ENCODE data around the gene NOP14. TPM values are rescaled to one million over a fixed set of nuclear protein-coding genes. Genes with fewer than 3 reads are reported as not detected.

The NOP14 gene
- 19.2 and 27.6 TPM in 2 replicates for total RNA-seq (2014; rRNA removed; shearing (Covaris generic); ENCODE audit: low replicate concordance)

DNA sequence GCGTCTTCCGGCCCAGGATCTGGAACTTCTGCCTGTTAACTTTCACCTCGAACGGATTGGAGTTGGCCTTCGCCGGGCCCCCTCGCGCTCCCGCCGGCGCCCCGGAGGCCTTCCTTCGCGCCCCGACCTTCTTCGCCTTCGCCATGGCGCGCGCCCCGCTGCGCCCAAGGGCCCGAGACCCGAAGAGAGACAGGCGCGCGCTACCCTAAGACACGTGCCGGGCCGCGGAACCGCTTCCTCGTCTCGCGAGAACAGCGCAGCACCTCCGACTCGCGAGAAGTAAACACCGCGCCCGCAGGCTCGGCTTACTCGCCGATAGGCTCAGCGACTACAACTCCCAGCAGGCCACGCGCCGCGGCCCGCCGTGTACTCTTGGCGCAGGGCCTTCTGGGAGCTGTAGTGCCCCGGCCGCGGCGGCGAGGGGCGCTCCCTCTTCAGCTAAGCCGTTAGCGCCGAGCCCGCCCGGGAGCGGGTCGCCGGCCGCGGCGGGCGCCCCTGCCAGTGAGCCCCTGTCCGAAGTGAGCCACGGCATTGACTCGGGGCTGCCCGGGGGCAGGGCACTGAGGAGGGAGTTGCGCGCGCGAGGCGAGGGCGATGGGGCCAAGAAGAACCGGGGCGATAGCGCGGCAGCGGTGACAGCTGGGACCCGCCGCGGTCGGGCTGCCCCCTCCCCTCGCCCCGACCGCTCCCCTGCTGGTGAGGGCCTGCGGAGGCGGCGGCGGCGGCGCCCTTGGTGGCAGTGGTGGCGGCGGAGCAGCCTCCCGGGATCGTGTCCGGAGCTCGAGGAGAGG lies at the start of gene NOP14, which contains the start of gene GRK4:
TSS of gene NOP14 (minus strand) at position 232 of the 791 bp plus-strand sequence. CDS start at position 145, 87 bp downstream.
TSS of gene GRK4 (plus strand) at position 397 of the 791 bp plus-strand sequence. CDS start 500 bp downstream, outside the sequence.
- H3K36me3 ChIP-seq (ENCODE audit: insufficient read depth, low read length) = peaks cover 18% of the 10 kb centered on the region
- peak within 1 kb of the TSS; percentile 81 for H3K4me3 ChIP-seq (ENCODE audit: low read length)
- no peaks in the 10 kb centered on the region for H3K9me2 ChIP-seq (replicated peaks; ENCODE audit: insufficient read depth, low read length)
- H3K4me2 ChIP-seq (ENCODE audit: low read depth, low read length, poor library complexity, severe bottlenecking) = peak within 1 kb of the TSS; percentile 94
- DNase-seq = peak; percentile 99
- peak within 1 kb of the TSS; percentile 64 for H3K27ac ChIP-seq (ENCODE audit: low read length)
- peak within 1 kb of the TSS; percentile 92 for H3K9ac ChIP-seq (ENCODE audit: low read length)
- peak within 1 kb of the TSS; percentile 90 for H2AFZ ChIP-seq (ENCODE audit: low read length)
- peaks cover 18% of the 10 kb centered on the region for H3K4me1 ChIP-seq (ENCODE audit: low read length)
- peaks cover 41% of the 10 kb centered on the region for H3K79me2 ChIP-seq (ENCODE audit: low read length)
- no peaks in the 10 kb centered on the region for H3K27me3 ChIP-seq (ENCODE audit: low read length)
- H4K20me1 ChIP-seq (ENCODE audit: insufficient read depth, low read depth, low read length) = peaks cover 28% of the 10 kb centered on the region
- H3K9me3 ChIP-seq (ENCODE audit: low read length) = no peaks in the 10 kb centered on the region

DNA sequence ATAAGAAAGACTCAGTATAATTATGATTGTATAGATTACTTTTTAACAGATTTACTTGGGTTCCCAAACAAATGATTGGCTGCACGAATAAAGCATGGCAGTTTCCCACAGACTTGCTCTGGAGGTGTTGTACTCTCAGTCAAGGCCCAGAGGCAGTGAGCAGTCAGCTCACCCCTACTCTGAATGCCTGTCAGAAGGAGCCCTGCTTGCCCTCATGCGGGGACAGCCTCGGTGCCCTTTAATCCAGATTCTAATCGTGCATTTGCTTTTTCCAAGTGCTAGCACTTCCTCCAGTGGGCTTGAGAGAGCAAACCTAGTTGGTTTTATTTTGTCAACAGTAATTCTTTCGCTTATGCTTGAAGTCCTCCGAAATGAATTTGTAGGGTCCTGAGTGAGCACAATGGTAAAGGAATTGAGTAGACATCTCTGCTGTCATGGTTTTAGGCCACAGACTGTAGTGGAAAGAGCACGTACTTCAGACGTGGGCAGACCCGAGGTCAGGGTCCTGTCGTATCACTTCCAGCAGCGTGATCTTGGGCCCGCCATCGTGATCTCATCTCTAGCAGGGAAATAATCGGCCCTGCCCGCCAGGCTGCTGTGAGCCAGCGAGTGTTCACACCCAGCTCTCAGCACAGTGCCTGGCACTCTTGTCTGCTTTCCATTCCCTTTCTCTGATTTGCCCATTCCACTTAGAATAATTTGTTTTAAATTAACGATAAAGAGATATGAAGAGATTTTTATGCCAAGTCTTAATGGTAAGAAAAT lies 48.4 kb upstream of the NOP14 start:
- no peaks in the 10 kb centered on the region for H3K27me3 ChIP-seq (ENCODE audit: low read length)
- no peak overlapping the region for H3K4me3 ChIP-seq (ENCODE audit: low read length)
- no peaks in the 10 kb centered on the region for H3K79me2 ChIP-seq (ENCODE audit: low read length)
- no peak overlapping the region for H3K9ac ChIP-seq (ENCODE audit: low read length)
- DNase-seq = no peak
- H2AFZ ChIP-seq (ENCODE audit: low read length) = no peak overlapping the region
- H3K36me3 ChIP-seq (ENCODE audit: insufficient read depth, low read length) = no peaks in the 10 kb centered on the region
- no peak overlapping the region for H3K4me2 ChIP-seq (ENCODE audit: low read depth, low read length, poor library complexity, severe bottlenecking)
- H3K9me2 ChIP-seq (replicated peaks; ENCODE audit: insufficient read depth, low read length) = no peaks in the 10 kb centered on the region
- no peaks in the 10 kb centered on the region for H4K20me1 ChIP-seq (ENCODE audit: insufficient read depth, low read depth, low read length)
- H3K27ac ChIP-seq (ENCODE audit: low read length) = no peak overlapping the region
- H3K9me3 ChIP-seq (ENCODE audit: low read length) = no peaks in the 10 kb centered on the region
- H3K4me1 ChIP-seq (ENCODE audit: low read length) = no peaks in the 10 kb centered on the region

DNA sequence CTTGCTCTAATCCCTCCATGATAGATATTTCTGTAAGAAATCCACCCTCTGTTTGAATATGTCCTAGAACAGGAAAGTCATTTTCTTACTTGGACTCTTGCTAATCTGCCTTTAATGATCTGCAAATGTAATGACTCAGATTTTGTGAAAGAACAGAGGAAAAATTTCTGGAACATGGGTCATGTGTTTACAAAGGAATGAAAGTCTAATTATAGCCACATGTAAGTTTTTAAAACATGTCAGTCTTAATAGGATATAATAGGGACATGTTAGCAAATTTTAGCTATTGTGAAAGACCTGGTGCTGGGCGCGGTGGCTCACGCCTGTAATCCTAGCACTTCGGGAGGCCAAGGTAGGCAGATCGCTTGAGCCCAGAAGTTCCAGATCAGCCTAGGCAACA lies 47.8 kb upstream of the NOP14 start:
- no peaks in the 10 kb centered on the region for H3K36me3 ChIP-seq (ENCODE audit: insufficient read depth, low read length)
- H3K9me3 ChIP-seq (ENCODE audit: low read length) = no peaks in the 10 kb centered on the region
- DNase-seq = no peak
- H3K4me2 ChIP-seq (ENCODE audit: low read depth, low read length, poor library complexity, severe bottlenecking) = no peak overlapping the region
- H3K79me2 ChIP-seq (ENCODE audit: low read length) = no peaks in the 10 kb centered on the region
- H3K9ac ChIP-seq (ENCODE audit: low read length) = no peak overlapping the region
- no peaks in the 10 kb centered on the region for H4K20me1 ChIP-seq (ENCODE audit: insufficient read depth, low read depth, low read length)
- H3K27me3 ChIP-seq (ENCODE audit: low read length) = no peaks in the 10 kb centered on the region
- H3K9me2 ChIP-seq (replicated peaks; ENCODE audit: insufficient read depth, low read length) = no peaks in the 10 kb centered on the region
- H2AFZ ChIP-seq (ENCODE audit: low read length) = no peak overlapping the region
- no peak overlapping the region for H3K27ac ChIP-seq (ENCODE audit: low read length)
- H3K4me3 ChIP-seq (ENCODE audit: low read length) = no peak overlapping the region
- no peaks in the 10 kb centered on the region for H3K4me1 ChIP-seq (ENCODE audit: low read length)

DNA sequence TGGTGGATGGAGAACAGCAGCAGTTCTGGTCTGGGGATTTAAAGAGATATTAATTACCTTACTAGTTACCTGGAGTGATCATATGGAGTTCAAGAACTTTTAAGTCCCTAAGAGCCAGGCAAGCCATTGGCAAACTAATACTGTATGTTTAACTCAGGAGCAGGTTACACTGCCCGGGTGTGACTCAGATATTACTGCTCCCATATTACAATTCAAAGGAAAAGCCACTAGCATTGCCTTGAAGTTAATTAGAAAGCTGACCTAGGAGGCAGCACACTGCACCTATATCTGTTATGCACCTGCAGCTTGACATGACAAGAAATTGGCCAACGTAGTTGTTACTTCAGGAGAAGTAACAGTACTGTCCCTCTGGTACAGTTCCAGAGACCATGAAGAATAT lies 47.4 kb upstream of the NOP14 start:
- Histone ChIP-seq H3K36me3 (ENCODE audit: insufficient read depth, low read length) (no peaks in the 10 kb centered on the region), H3K4me2 (ENCODE audit: low read depth, low read length, poor library complexity, severe bottlenecking) (no peak overlapping the region), H3K27me3 (ENCODE audit: low read length) (no peaks in the 10 kb centered on the region), H3K9ac (ENCODE audit: low read length) (no peak overlapping the region), H3K27ac (ENCODE audit: low read length) (no peak overlapping the region), H3K9me2 (replicated peaks; ENCODE audit: insufficient read depth, low read length) (no peaks in the 10 kb centered on the region), H3K4me3 (ENCODE audit: low read length) (no peak overlapping the region), H3K9me3 (ENCODE audit: low read length) (no peaks in the 10 kb centered on the region), H3K79me2 (ENCODE audit: low read length) (no peaks in the 10 kb centered on the region), H3K4me1 (ENCODE audit: low read length) (no peaks in the 10 kb centered on the region), H4K20me1 (ENCODE audit: insufficient read depth, low read depth, low read length) (no peaks in the 10 kb centered on the region), H2AFZ (ENCODE audit: low read length) (no peak overlapping the region)
- no peak for DNase-seq

DNA sequence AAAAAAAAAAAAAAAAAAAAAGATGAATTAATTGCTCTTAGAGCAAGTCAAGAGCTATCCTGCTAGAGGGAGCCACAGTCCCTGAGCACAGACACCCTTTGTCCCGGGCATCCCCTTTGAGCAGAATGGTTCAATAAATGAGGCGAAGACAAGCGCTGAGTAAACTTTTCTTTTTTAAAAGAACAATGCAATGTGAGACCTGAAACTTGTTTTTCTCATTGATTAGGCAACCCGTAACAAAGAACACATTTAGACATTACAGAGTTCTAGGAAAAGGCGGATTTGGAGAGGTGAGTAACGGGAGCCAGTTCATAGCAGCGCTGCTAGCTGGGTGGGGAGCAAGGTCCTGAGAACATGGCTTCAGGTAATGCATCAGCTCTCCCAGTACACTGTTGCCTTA lies 46.2 kb upstream of the NOP14 start:
- Histone ChIP-seq H3K27ac (ENCODE audit: low read length) (no peak overlapping the region), H3K9me2 (replicated peaks; ENCODE audit: insufficient read depth, low read length) (no peaks in the 10 kb centered on the region), H3K36me3 (ENCODE audit: insufficient read depth, low read length) (no peaks in the 10 kb centered on the region), H3K79me2 (ENCODE audit: low read length) (no peaks in the 10 kb centered on the region), H4K20me1 (ENCODE audit: insufficient read depth, low read depth, low read length) (no peaks in the 10 kb centered on the region), H2AFZ (ENCODE audit: low read length) (no peak overlapping the region), H3K4me2 (ENCODE audit: low read depth, low read length, poor library complexity, severe bottlenecking) (no peak overlapping the region), H3K9me3 (ENCODE audit: low read length) (no peaks in the 10 kb centered on the region), H3K4me3 (ENCODE audit: low read length) (no peak overlapping the region), H3K4me1 (ENCODE audit: low read length) (no peaks in the 10 kb centered on the region), H3K27me3 (ENCODE audit: low read length) (no peaks in the 10 kb centered on the region), H3K9ac (ENCODE audit: low read length) (no peak overlapping the region)
- DNase-seq = peak; percentile 78

DNA sequence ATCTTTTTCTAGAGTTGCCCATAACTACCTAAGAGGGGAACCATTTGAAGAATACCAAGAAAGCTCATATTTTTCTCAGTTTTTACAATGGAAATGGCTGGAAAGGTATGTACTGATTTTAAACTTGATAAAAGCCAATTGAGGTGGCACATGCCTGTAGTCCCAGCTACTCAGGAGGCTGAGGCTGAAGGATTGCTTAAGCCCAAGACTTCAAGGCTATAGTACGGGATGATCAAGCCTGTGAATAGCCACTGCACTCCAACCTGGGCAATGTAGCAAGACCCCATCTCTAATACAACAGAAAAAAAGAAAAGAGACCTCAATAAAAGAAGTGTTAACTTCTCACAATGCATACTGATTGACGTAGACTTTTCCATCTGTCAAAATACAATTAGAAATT lies 44.5 kb upstream of the NOP14 start:
- no peak overlapping the region for H3K4me3 ChIP-seq (ENCODE audit: low read length)
- no peaks in the 10 kb centered on the region for H3K4me1 ChIP-seq (ENCODE audit: low read length)
- H4K20me1 ChIP-seq (ENCODE audit: insufficient read depth, low read depth, low read length) = no peaks in the 10 kb centered on the region
- no peak for DNase-seq
- H3K4me2 ChIP-seq (ENCODE audit: low read depth, low read length, poor library complexity, severe bottlenecking) = no peak overlapping the region
- H3K9ac ChIP-seq (ENCODE audit: low read length) = no peak overlapping the region
- no peaks in the 10 kb centered on the region for H3K27me3 ChIP-seq (ENCODE audit: low read length)
- no peaks in the 10 kb centered on the region for H3K36me3 ChIP-seq (ENCODE audit: insufficient read depth, low read length)
- H3K27ac ChIP-seq (ENCODE audit: low read length) = no peak overlapping the region
- H3K9me2 ChIP-seq (replicated peaks; ENCODE audit: insufficient read depth, low read length) = no peaks in the 10 kb centered on the region
- H2AFZ ChIP-seq (ENCODE audit: low read length) = no peak overlapping the region
- H3K9me3 ChIP-seq (ENCODE audit: low read length) = no peaks in the 10 kb centered on the region
- H3K79me2 ChIP-seq (ENCODE audit: low read length) = no peaks in the 10 kb centered on the region

GRCh38 chr4:2996415-2996814 lies 33.2 kb upstream of the NOP14 start:
- Histone ChIP-seq H3K4me2 (ENCODE audit: low read depth, low read length, poor library complexity, severe bottlenecking) (no peak overlapping the region), H3K4me3 (ENCODE audit: low read length) (no peak overlapping the region), H2AFZ (ENCODE audit: low read length) (no peak overlapping the region), H3K27me3 (ENCODE audit: low read length) (no peaks in the 10 kb centered on the region), H3K27ac (ENCODE audit: low read length) (no peak overlapping the region), H3K9me2 (replicated peaks; ENCODE audit: insufficient read depth, low read length) (no peaks in the 10 kb centered on the region), H3K4me1 (ENCODE audit: low read length) (peaks cover 5% of the 10 kb centered on the region; the same call in 1 of the 2 replicates), H4K20me1 (ENCODE audit: insufficient read depth, low read depth, low read length) (no peaks in the 10 kb centered on the region), H3K36me3 (ENCODE audit: insufficient read depth, low read length) (no peaks in the 10 kb centered on the region), H3K79me2 (ENCODE audit: low read length) (no peaks in the 10 kb centered on the region), H3K9me3 (ENCODE audit: low read length) (no peaks in the 10 kb centered on the region), H3K9ac (ENCODE audit: low read length) (no peak overlapping the region)
- no peak for DNase-seq

DNA sequence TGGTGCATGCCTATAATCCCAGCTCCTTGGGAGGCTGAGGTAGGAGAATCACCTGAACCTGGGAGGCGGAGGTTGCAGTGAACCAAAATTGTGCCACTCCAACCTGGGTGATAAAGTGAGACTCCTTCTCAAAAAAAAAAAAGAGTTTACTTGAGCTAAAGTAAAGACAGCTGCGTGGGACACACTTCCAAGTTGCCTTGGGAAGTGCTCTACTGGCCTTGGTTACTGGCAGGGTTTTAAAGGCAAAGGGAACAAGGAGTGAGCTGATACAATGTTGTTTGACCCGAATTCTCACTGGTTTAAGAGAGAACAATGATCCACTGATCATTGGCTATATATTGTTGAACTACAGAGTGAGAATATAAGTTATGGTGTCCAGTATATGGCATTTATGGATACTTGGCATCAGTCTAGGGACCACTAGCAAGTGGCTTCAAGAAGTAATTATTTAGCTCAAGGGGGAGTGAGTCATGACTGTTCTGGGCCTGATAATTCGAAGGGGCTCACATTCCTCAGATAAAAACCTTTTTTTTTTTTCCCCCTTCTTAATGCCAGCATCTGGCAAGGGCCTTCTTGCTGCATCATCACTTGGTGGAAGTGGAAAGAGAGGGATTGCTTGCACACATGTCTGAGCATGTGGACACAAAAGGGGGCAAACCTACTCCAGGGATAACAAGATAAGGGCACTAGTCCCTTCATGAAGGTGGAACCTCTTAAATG lies 32.5 kb upstream of the NOP14 start:
- no peak overlapping the region for H3K27ac ChIP-seq (ENCODE audit: low read length)

More for the DNA sequence above, 32.5 kb upstream of the NOP14 start:
- Histone ChIP-seq H3K27me3 (ENCODE audit: low read length) (no peaks in the 10 kb centered on the region), H3K4me1 (ENCODE audit: low read length) (peaks cover 5% of the 10 kb centered on the region; the same call in 1 of the 2 replicates), H3K79me2 (ENCODE audit: low read length) (no peaks in the 10 kb centered on the region), H4K20me1 (ENCODE audit: insufficient read depth, low read depth, low read length) (no peaks in the 10 kb centered on the region), H3K9me3 (ENCODE audit: low read length) (no peaks in the 10 kb centered on the region), H3K9me2 (replicated peaks; ENCODE audit: insufficient read depth, low read length) (no peaks in the 10 kb centered on the region), H2AFZ (ENCODE audit: low read length) (no peak overlapping the region), H3K4me3 (ENCODE audit: low read length) (no peak overlapping the region), H3K9ac (ENCODE audit: low read length) (no peak overlapping the region), H3K36me3 (ENCODE audit: insufficient read depth, low read length) (no peaks in the 10 kb centered on the region), H3K4me2 (ENCODE audit: low read depth, low read length, poor library complexity, severe bottlenecking) (no peak overlapping the region)
- DNase-seq = no peak

Measured in Karpas-422 (cell line).